Thyroid gland (tissue), 4 donors: ENCODE results near the gene PC.

ENCODE experiments used
- CTCF ChIP-seq, 6 experiments: fragments of 200-600 bp in 3 of 6; fragments of 450-650 bp in 3 of 6; sonication (generic) in 3 of 6; IDR thresholded peaks; one replicate each; pipeline ENCODE4 v1.5.1; 2016 to 2019; ENCODE audit warnings: antibody characterized with exemption in 6 of 6, mild to moderate bottlenecking in 2 of 6, inconsistent platforms in 1 of 6, moderate library complexity in 1 of 6
- POLR2A ChIP-seq, 2 donors: fragments of 450-650 bp; IDR thresholded peaks; one replicate each; pipeline ENCODE4 v1.6.1; 2017; ENCODE audit warnings: antibody characterized with exemption in 2 of 2, mild to moderate bottlenecking in 2 of 2, moderate library complexity in 1 of 2

GRCh38 chr11:66841861-66842260, 116.3 kb downstream of the PC start:
- TF ChIP-seq CTCF (IDR thresholded peaks at IDR 0.05) = no peak
- no peak for TF ChIP-seq POLR2A (IDR thresholded peaks at IDR 0.05)
